HG03575 (cell line): Measurements from ENCODE around the gene RAI1.
"Not testable (repeated sequence)": the region's sequence is repeated elsewhere in the genome, so short reads cannot be mapped to it uniquely, and the experiment has no call there.

ENCODE experiments used
- ATAC-seq: cut with Tn5 transposase; IDR thresholded peaks from one replicate; pipeline ENCODE4 v1.9.1; 2021; ENCODE audit not compliant: unreplicated experiment, insufficient number of reproducible peaks, low FRiP score; ENCODE audit errors: extremely low read depth

RAI1 gene

GRCh38 chr17:17800504-17801021 lies 119.3 kb downstream of the RAI1 start:
- no peak for ATAC-seq

GRCh38 chr17:17801800-17802481 lies 120.7 kb downstream of the RAI1 start:
- no peak for ATAC-seq

GRCh38 chr17:17804007-17804406 lies 122.7 kb downstream of the RAI1 start:
- ATAC-seq, result no peak

GRCh38 chr17:17805575-17805974 lies 124.3 kb downstream of the RAI1 start:
- no peak for ATAC-seq

- no peak for ATAC-seq
These were observed 124.8 kb downstream of the RAI1 start for GRCh38 chr17:17806035-17806434.

- ATAC-seq, result no peak
These were observed 125.5 kb downstream of the RAI1 start for GRCh38 chr17:17806611-17807274.

- ATAC-seq, result no peak
These were observed 126.2 kb downstream of the RAI1 start for GRCh38 chr17:17807440-17807839.

- not testable (repeated sequence) for ATAC-seq
These were observed 126.9 kb downstream of the RAI1 start for GRCh38 chr17:17808200-17808599.

GRCh38 chr17:17808706-17809432 lies 127.6 kb downstream of the RAI1 start:
- ATAC-seq, result no peak

GRCh38 chr17:17809531-17810083 lies 128.3 kb downstream of the RAI1 start:
- ATAC-seq, result no peak

- no peak for ATAC-seq
These were observed 129.0 kb downstream of the RAI1 start for GRCh38 chr17:17810084-17810894.

- no peak for ATAC-seq
These were observed 129.6 kb downstream of the RAI1 start for GRCh38 chr17:17810895-17811248.

GRCh38 chr17:17811381-17812210 lies 130.3 kb downstream of the RAI1 start:
- ATAC-seq, result no peak

- ATAC-seq, result no peak
These were observed 131.2 kb downstream of the RAI1 start for GRCh38 chr17:17812211-17813054.

GRCh38 chr17:17813055-17813724 lies 131.9 kb downstream of the RAI1 start:
- no peak for ATAC-seq

GRCh38 chr17:17813725-17814095 lies 132.5 kb downstream of the RAI1 start:
- no peak for ATAC-seq
